SK-N-SH (cell line): ENCODE results near the gene CNNM1. TPM values are rescaled to one million over a fixed set of nuclear protein-coding genes. Genes with fewer than 3 reads are reported as not detected.

Experiments used
- CTCF ChIA-PET: fragments of 300-600, 350-600 bp; formaldehyde crosslinking; extraction: SDS; loops from one replicate; lab custom pipeline; 2021; lab: Yijun Ruan, JAX
- POLR2A ChIA-PET: fragments of 350-600 bp; sonication (Branson Sonifier 250); formaldehyde crosslinking; extraction: SDS; loops from one replicate; lab custom pipeline; 2020; ENCODE audit warnings: antibody characterized with exemption, inconsistent platforms; lab: Yijun Ruan, JAX
- DNase-seq: peaks from one replicate; pipeline ENCODE4 v3.0.0; 2012
- H2AFZ ChIP-seq: fragments of 200-600 bp; sonication (generic); 2 replicates; pipeline ENCODE4 v1.8.1; 2016; ENCODE audit warnings: antibody characterized with exemption, mild to moderate bottlenecking, low read depth
- H3F3A ChIP-seq: fragments of 200-600 bp; sonication (generic); replicated peaks from 2 replicates; pipeline ENCODE3; 2016; ENCODE audit warnings: antibody characterized with exemption, mild to moderate bottlenecking; ENCODE audit not compliant: insufficient read depth
- H3K27ac ChIP-seq, 2 experiments: fragments of 200-500 bp in 1 of 2; fragments of 200-600 bp in 1 of 2; sonication (Bioruptor generic) in 1 of 2; sonication (generic), shearing (Covaris generic) in 1 of 2; 2 replicates each; pipeline versions ENCODE4 v1.5.1 to v1.6.1; 2014 to 2016; ENCODE audit warnings: low read depth in 2 of 2, inconsistent platforms in 1 of 2, low read length in 1 of 2, mild to moderate bottlenecking in 1 of 2, mixed read lengths in 1 of 2
- H3K27me3 ChIP-seq: fragments of 200-600 bp; sonication (generic), shearing (Covaris generic); 2 replicates; pipeline ENCODE4 v1.6.1; 2016; ENCODE audit warnings: mixed run types; ENCODE audit not compliant: insufficient read depth
- H3K36me3 ChIP-seq, 2 experiments: fragments of 200-500 bp in 1 of 2; fragments of 200-600 bp in 1 of 2; sonication (Bioruptor generic) in 1 of 2; sonication (generic) in 1 of 2; replicated peaks in 1 of 2; 2 replicates each; pipeline versions ENCODE3 to v1.5.1; 2014 to 2016; ENCODE audit warnings: low read length in 1 of 2, mild to moderate bottlenecking in 1 of 2; ENCODE audit not compliant: insufficient read depth in 2 of 2, control insufficient read depth in 1 of 2
- H3K4me1 ChIP-seq, 2 experiments: fragments of 200-500 bp in 1 of 2; fragments of 200-600 bp in 1 of 2; sonication (Bioruptor generic) in 1 of 2; sonication (generic), shearing (Covaris generic) in 1 of 2; 2 replicates each; pipeline versions ENCODE4 v1.5.1 to v1.6.1; 2014 to 2016; ENCODE audit warnings: low read depth in 1 of 2, low read length in 1 of 2, mixed run types in 1 of 2; ENCODE audit not compliant: insufficient read depth in 2 of 2, control insufficient read depth in 1 of 2
- H3K4me2 ChIP-seq: fragments of 200-600 bp; sonication (generic), shearing (Covaris generic); 2 replicates; pipeline ENCODE4 v1.6.1; 2017; ENCODE audit warnings: mixed run types
- H3K4me3 ChIP-seq, 2 experiments: fragments of 200-500 bp in 1 of 2; fragments of 200-600 bp in 1 of 2; sonication (Bioruptor generic) in 1 of 2; sonication (generic), shearing (Covaris generic) in 1 of 2; 2 replicates each; pipeline versions ENCODE4 v1.5.1 to v1.8.1; 2014 to 2016; ENCODE audit warnings: low read depth in 2 of 2, inconsistent platforms in 1 of 2, low read length in 1 of 2, mild to moderate bottlenecking in 1 of 2, mixed read lengths in 1 of 2, moderate library complexity in 1 of 2
- H3K79me2 ChIP-seq: fragments of 200-600 bp; sonication (generic); 2 replicates; pipeline ENCODE4 v1.8.1; 2017; ENCODE audit warnings: mild to moderate bottlenecking; ENCODE audit not compliant: insufficient read depth
- H3K9ac ChIP-seq: fragments of 200-600 bp; sonication (generic); 2 replicates; pipeline ENCODE4 v1.6.1; 2017; ENCODE audit warnings: mixed run types
- H3K9me2 ChIP-seq: fragments of 200-600 bp; sonication (generic); 2 replicates; pipeline ENCODE4 v1.6.1; 2017; ENCODE audit warnings: mixed run types
- H3K9me3 ChIP-seq: fragments of 200-600 bp; sonication (generic); 2 replicates; pipeline ENCODE4 v1.6.1; 2017; ENCODE audit warnings: mixed run types, mild to moderate bottlenecking, moderate library complexity
- H4K20me1 ChIP-seq: fragments of 200-600 bp; sonication (generic); 2 replicates; pipeline ENCODE4 v1.6.1; 2017; ENCODE audit warnings: mild to moderate bottlenecking, mixed run types; ENCODE audit not compliant: insufficient read depth
- EZH2phosphoT487 ChIP-seq: fragments of 200-600 bp; sonication (generic); IDR thresholded peaks from 2 replicates; pipeline ENCODE4 v1.6.1; 2017; ENCODE audit warnings: low read depth, mixed run types, mild to moderate bottlenecking, antibody characterized with exemption, moderate library complexity, borderline replicate concordance
- FOXM1 ChIP-seq: IDR thresholded peaks from 2 replicates; pipeline ENCODE4 v1.4.0; 2012; ENCODE audit warnings: low read depth, mild to moderate bottlenecking
- GATA2 ChIP-seq: sonication (generic); formaldehyde crosslinking; IDR thresholded peaks from 2 replicates; pipeline ENCODE4 v1.5.0; 2020; ENCODE audit warnings: mild to moderate bottlenecking, missing genetic modification reagents
- JUND ChIP-seq: IDR thresholded peaks from 2 replicates; pipeline ENCODE4 v1.4.0; 2012
- MAX ChIP-seq: IDR thresholded peaks from 2 replicates; pipeline ENCODE4 v1.4.0; 2012; ENCODE audit warnings: low read depth
- MEF2A ChIP-seq: IDR thresholded peaks from 2 replicates; pipeline ENCODE4 v1.4.0; 2012; ENCODE audit warnings: low read depth, borderline replicate concordance
- MXI1 ChIP-seq: IDR thresholded peaks from 2 replicates; pipeline ENCODE4 v1.6.1; 2012; ENCODE audit warnings: mild to moderate bottlenecking, low read depth, low read length, improper control_type of control experiment
- POLR2AphosphoS5 ChIP-seq: IDR thresholded peaks from 2 replicates; pipeline ENCODE4 v1.6.1; 2012; ENCODE audit warnings: low read depth, low read length
- RAD21 ChIP-seq: IDR thresholded peaks from 2 replicates; pipeline ENCODE4 v1.6.1; 2012; ENCODE audit warnings: mild to moderate bottlenecking, low read length
- RCOR1 ChIP-seq: fragments of 150-350 bp; IDR thresholded peaks from 2 replicates; pipeline ENCODE4 v1.6.1; 2017; ENCODE audit warnings: antibody characterized with exemption, low read length
- REST ChIP-seq: IDR thresholded peaks from 2 replicates; pipeline ENCODE4 v1.6.1; 2012; ENCODE audit warnings: mild to moderate bottlenecking, low read depth, low read length, moderate library complexity
- RFX5 ChIP-seq: IDR thresholded peaks from 2 replicates; pipeline ENCODE4 v1.6.1; 2012; ENCODE audit warnings: mild to moderate bottlenecking, improper control_type of control experiment, low read length
- SIN3A ChIP-seq: IDR thresholded peaks from 2 replicates; pipeline ENCODE4 v1.6.1; 2012; ENCODE audit warnings: low read depth, mild to moderate bottlenecking, low read length, moderate library complexity, borderline replicate concordance
- SMC3 ChIP-seq: IDR thresholded peaks from 2 replicates; pipeline ENCODE4 v1.6.1; 2012; ENCODE audit warnings: low read depth, low read length, improper control_type of control experiment
- TAF1 ChIP-seq: IDR thresholded peaks from 2 replicates; pipeline ENCODE4 v1.6.1; 2012; ENCODE audit warnings: low read depth, mild to moderate bottlenecking, low read length, moderate library complexity, borderline replicate concordance
- TCF12 ChIP-seq: IDR thresholded peaks from 2 replicates; pipeline ENCODE4 v1.4.0; 2012
- TEAD4 ChIP-seq: IDR thresholded peaks from 2 replicates; pipeline ENCODE4 v1.4.0; 2012; ENCODE audit warnings: mild to moderate bottlenecking, borderline replicate concordance; ENCODE audit not compliant: insufficient read depth
- ZBTB33 ChIP-seq: IDR thresholded peaks from 2 replicates; pipeline ENCODE4 v1.4.0; 2012; ENCODE audit warnings: low read depth, borderline replicate concordance
- WGBS: methylation state at CpG from one replicate; pipeline ENCODE4 v1.1.6; 2017; ENCODE audit warnings: low lambda C conversion rate; 5-methylcytosine and 5-hydroxymethylcytosine counted together
- polyA plus RNA-seq, 3 experiments: library from polyadenylated mRNA; depleted of rRNA; stranded (reverse); fragments of >200 nt; gene quantifications; 2 replicates each; pipeline ENCODE4 v1.2.3, GENCODE V29; 2012
- TF ChIP-seq, protein P1 (sequence below): fragments of 200-600 bp; sonication (generic); IDR thresholded peaks from 2 replicates; pipeline ENCODE4 v1.6.1; 2017; ENCODE audit warnings: antibody characterized with exemption, mild to moderate bottlenecking, moderate library complexity

The CNNM1 gene
- polyA plus RNA-seq, 1 of the 3 experiments (the other 2 are of a cell fraction): 0.12 TPM

DNA sequence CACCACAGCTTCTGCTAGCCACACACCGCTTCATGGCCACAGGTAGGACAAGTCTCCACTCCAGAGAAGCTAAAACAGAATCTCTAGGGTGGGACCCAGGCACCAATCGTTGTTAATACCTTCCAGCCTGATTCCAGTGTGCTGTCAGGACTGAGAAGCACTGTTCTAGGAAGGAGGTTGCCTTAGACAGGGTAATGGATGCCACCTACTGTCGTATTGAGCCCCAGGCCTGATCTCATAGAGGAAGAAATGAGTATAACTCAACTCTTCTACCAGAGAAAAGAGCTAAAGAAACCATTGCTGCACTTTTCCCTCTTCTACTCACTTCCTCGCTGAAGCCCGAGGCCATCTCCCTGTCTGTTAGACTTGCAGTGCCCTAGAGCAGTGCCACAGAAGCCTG lies 31.8 kb downstream of the CNNM1 start:
- 32% methylated on average over 5 of the region's 5 CpGs for WGBS
- Histone ChIP-seq H3K9me2 (no peaks in the 10 kb centered on the region), H3K4me1 (no peaks in the 10 kb centered on the region), H3K79me2 (no peaks in the 10 kb centered on the region), H3K4me2 (no peak overlapping the region), H4K20me1 (no peaks in the 10 kb centered on the region), H3F3A (no peaks in the 10 kb centered on the region), H3K27ac (no peak overlapping the region), H2AFZ (no peak overlapping the region), H3K27me3 (peaks cover 10% of the 10 kb centered on the region; the same call in 1 of the 2 replicates), H3K9ac (no peak overlapping the region), H3K9me3 (no peaks in the 10 kb centered on the region), H3K36me3 (no peaks in the 10 kb centered on the region), H3K4me3 (no peak overlapping the region)
- ChIA-PET CTCF (interaction anchor here (0.7 to 1.9 kb wide), 4 partner anchors 8 to 41 kb away, joined by 3 to 7 read pairs (median 4); no protein-coding TSS in a partner anchor), POLR2A (no interaction called here)
- TF ChIP-seq, protein P1, sequence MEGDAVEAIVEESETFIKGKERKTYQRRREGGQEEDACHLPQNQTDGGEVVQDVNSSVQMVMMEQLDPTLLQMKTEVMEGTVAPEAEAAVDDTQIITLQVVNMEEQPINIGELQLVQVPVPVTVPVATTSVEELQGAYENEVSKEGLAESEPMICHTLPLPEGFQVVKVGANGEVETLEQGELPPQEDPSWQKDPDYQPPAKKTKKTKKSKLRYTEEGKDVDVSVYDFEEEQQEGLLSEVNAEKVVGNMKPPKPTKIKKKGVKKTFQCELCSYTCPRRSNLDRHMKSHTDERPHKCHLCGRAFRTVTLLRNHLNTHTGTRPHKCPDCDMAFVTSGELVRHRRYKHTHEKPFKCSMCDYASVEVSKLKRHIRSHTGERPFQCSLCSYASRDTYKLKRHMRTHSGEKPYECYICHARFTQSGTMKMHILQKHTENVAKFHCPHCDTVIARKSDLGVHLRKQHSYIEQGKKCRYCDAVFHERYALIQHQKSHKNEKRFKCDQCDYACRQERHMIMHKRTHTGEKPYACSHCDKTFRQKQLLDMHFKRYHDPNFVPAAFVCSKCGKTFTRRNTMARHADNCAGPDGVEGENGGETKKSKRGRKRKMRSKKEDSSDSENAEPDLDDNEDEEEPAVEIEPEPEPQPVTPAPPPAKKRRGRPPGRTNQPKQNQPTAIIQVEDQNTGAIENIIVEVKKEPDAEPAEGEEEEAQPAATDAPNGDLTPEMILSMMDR: no peak
- no peak for TF ChIP-seq MAX
- TF ChIP-seq TEAD4: no peak
- TF ChIP-seq RAD21: no peak
- no peak for TF ChIP-seq MEF2A
- TF ChIP-seq FOXM1: no peak
- no peak for TF ChIP-seq TAF1
- no peak for TF ChIP-seq POLR2AphosphoS5
- no peak for TF ChIP-seq ZBTB33
- TF ChIP-seq SMC3: no peak
- no peak for TF ChIP-seq RFX5
- no peak for TF ChIP-seq JUND
- TF ChIP-seq EZH2phosphoT487: no peak
- TF ChIP-seq MXI1: no peak
- TF ChIP-seq TCF12: no peak
- no peak for TF ChIP-seq GATA2 (CRISPR knock-in tag)
- TF ChIP-seq REST: no peak
- no peak for TF ChIP-seq SIN3A
- no peak for TF ChIP-seq RCOR1
- DNase-seq: no peak
